PFSK-1 (cell line): Measurements from ENCODE around the gene NEIL3.

ENCODE experiments used
- FOXP2 ChIP-seq: optimal IDR thresholded peaks from 2 replicates; pipeline ENCODE3; 2011; ENCODE audit warnings: borderline replicate concordance, control low read depth, inconsistent platforms; ENCODE audit not compliant: insufficient read depth; ENCODE audit errors: extremely low read length, extremely low read depth
- POLR2AphosphoS5 ChIP-seq: IDR thresholded peaks from 2 replicates; pipeline ENCODE4 v1.6.1; 2012; ENCODE audit warnings: low read depth, mild to moderate bottlenecking, control low read depth, low read length, moderate library complexity
- REST ChIP-seq, 2 experiments: IDR thresholded peaks; 2 replicates each; pipeline versions ENCODE4 v1.6.1 to v1.8.0; 2011 to 2012; ENCODE audit warnings: low read depth in 2 of 2, low read length in 2 of 2, control low read depth in 1 of 2, inconsistent platforms in 1 of 2, mild to moderate bottlenecking in 1 of 2, moderate library complexity in 1 of 2; ENCODE audit not compliant: insufficient read depth in 1 of 2
- SIN3A ChIP-seq: IDR thresholded peaks from 2 replicates; pipeline ENCODE4 v1.6.1; 2012; ENCODE audit warnings: mild to moderate bottlenecking, low read length, moderate library complexity, borderline replicate concordance; ENCODE audit not compliant: insufficient read depth
- TAF1 ChIP-seq: IDR thresholded peaks from 2 replicates; pipeline ENCODE4 v1.6.1; 2012; ENCODE audit warnings: low read length, control low read depth, borderline replicate concordance; ENCODE audit not compliant: insufficient read depth

GRCh38 chr4:177396352-177396751, 86.7 kb downstream of the NEIL3 start:
- TF ChIP-seq SIN3A, result no peak
- no peak for TF ChIP-seq POLR2AphosphoS5
- no peak for TF ChIP-seq TAF1
- no peak for TF ChIP-seq REST (IDR thresholded peaks at IDR 0.05; ENCODE audit: insufficient read depth in 1 of 2, low read depth in 2 of 2, low read length in 2 of 2)
- no peak for TF ChIP-seq FOXP2
